Glomerular visceral epithelial cell (primary cell): ENCODE results near the gene CDC14C.

Experiments
- DNase-seq: peaks from one replicate; pipeline ENCODE4 v3.0.0-alpha.2; 2016; ENCODE audit errors: extremely low spot score

The CDC14C gene

GRCh38 chr7:48976253-48976652 is 51.9 kb downstream of the CDC14C start:
- no peak for DNase-seq

- no peak for DNase-seq
Measured at GRCh38 chr7:48976850-48977249, 52.5 kb downstream of the CDC14C start.
